HepG2 (cell line): ENCODE data around the gene MTMR3. TPM values are rescaled to one million over a fixed set of nuclear protein-coding genes. Genes with fewer than 3 reads are reported as not detected.

Experiments used
- ISX ChIP-seq: sonication (generic); formaldehyde crosslinking; conservative IDR thresholded peaks from 2 replicates; pipeline ENCODE4 v1.5.0; 2020; ENCODE audit warnings: missing genetic modification reagents
- MAFG ChIP-seq: sonication (generic); formaldehyde crosslinking; IDR thresholded peaks from 2 replicates; pipeline ENCODE4 v1.5.1; 2020; ENCODE audit warnings: mild to moderate bottlenecking, missing genetic modification reagents
- NR0B2 ChIP-seq: sonication (generic); formaldehyde crosslinking; IDR thresholded peaks from 2 replicates; pipeline ENCODE4 v1.4.0; 2020; ENCODE audit warnings: mild to moderate bottlenecking, missing genetic modification reagents
- PAX8 ChIP-seq: sonication (generic); formaldehyde crosslinking; IDR thresholded peaks from 2 replicates; pipeline ENCODE4 v1.8.0; 2022; ENCODE audit warnings: mild to moderate bottlenecking, missing genetic modification reagents, borderline replicate concordance
- PHF8 ChIP-seq: sonication (generic); formaldehyde crosslinking; IDR thresholded peaks from 2 replicates; pipeline ENCODE4 v1.5.0; 2020; ENCODE audit warnings: missing genetic modification reagents
- RAD51 ChIP-seq: fragments of 450-650 bp; IDR thresholded peaks from 2 replicates; pipeline ENCODE4 v1.6.1; 2016; ENCODE audit warnings: borderline replicate concordance
- RFXAP ChIP-seq: sonication (generic); formaldehyde crosslinking; IDR thresholded peaks from 2 replicates; pipeline ENCODE4 v1.4.0; 2020; ENCODE audit warnings: missing genetic modification reagents, borderline replicate concordance
- SALL1 ChIP-seq: sonication (generic); formaldehyde crosslinking; IDR thresholded peaks from 2 replicates; pipeline ENCODE4 v1.8.0; 2022; ENCODE audit warnings: mild to moderate bottlenecking, missing genetic modification reagents
- ZNF18 ChIP-seq: sonication (generic); formaldehyde crosslinking; IDR thresholded peaks from 2 replicates; pipeline ENCODE4 v1.8.0; 2022; ENCODE audit warnings: mild to moderate bottlenecking, missing genetic modification reagents; ENCODE audit not compliant: insufficient replicate concordance
- ZNF549 ChIP-seq: sonication (generic); formaldehyde crosslinking; IDR thresholded peaks from 2 replicates; pipeline ENCODE4 v1.5.0; 2020; ENCODE audit warnings: missing genetic modification reagents
- ZNF550 ChIP-seq: sonication (generic); formaldehyde crosslinking; IDR thresholded peaks from 2 replicates; pipeline ENCODE4 v1.4.0; 2020; ENCODE audit warnings: mild to moderate bottlenecking, missing genetic modification reagents, borderline replicate concordance
- ZNF7 ChIP-seq: IDR thresholded peaks from 2 replicates; pipeline ENCODE4 v1.6.1; 2016; ENCODE audit warnings: missing biosample characterization, missing genetic modification reagents
- ZNF816 ChIP-seq: sonication (generic); formaldehyde crosslinking; IDR thresholded peaks from 2 replicates; pipeline ENCODE4 v1.8.0; 2022; ENCODE audit warnings: missing genetic modification reagents, mild to moderate bottlenecking, borderline replicate concordance
- polyA plus RNA-seq, 8 experiments: library from polyadenylated mRNA; depleted of rRNA in 3 of 8; stranded (reverse) in 7 of 8; unstranded in 1 of 8; fragments of >200 nt; fragmentation: Illumina TruSeq in 4 of 8; extraction: Trizol in 4 of 8; gene quantifications; 2 replicates each; pipeline versions ENCODE4 v1.2.1 to v1.2.3, GENCODE V29; 2011 to 2016; ENCODE audit warnings: low read depth in 4 of 8, missing spikeins in 1 of 8, mixed read lengths in 1 of 8; ENCODE audit not compliant: insufficient read depth in 1 of 8
- total RNA-seq, 5 experiments: library from RNA; depleted of rRNA; stranded (reverse); fragments of >200 nt; fragmentation: Illumina TruSeq; extraction: Trizol; gene quantifications; 2 replicates each; pipeline ENCODE4 v1.2.3, GENCODE V29; 2016; ENCODE audit warnings: low read depth in 1 of 5
- TF ChIP-seq, protein P1 (sequence below): sonication (generic); formaldehyde crosslinking; IDR thresholded peaks from 2 replicates; pipeline ENCODE4 v1.4.0; 2020; ENCODE audit warnings: missing genetic modification reagents
- TF ChIP-seq, protein P2 (sequence below): sonication (generic); formaldehyde crosslinking; IDR thresholded peaks from 2 replicates; pipeline ENCODE4 v1.8.1; 2022; ENCODE audit warnings: low read depth, mild to moderate bottlenecking, missing genetic modification reagents
- TF ChIP-seq, protein P3 (sequence below): sonication (generic); formaldehyde crosslinking; IDR thresholded peaks from 2 replicates; pipeline ENCODE4 v1.9.0; 2021; ENCODE audit warnings: missing genetic modification reagents, borderline replicate concordance

The MTMR3 gene
- total and polyA plus RNA-seq, 2 of the 13 experiments (the other 11 are each of a cell fraction or from before 2014, with no cell fraction given), result 12.6 to 24.8 TPM

DNA sequence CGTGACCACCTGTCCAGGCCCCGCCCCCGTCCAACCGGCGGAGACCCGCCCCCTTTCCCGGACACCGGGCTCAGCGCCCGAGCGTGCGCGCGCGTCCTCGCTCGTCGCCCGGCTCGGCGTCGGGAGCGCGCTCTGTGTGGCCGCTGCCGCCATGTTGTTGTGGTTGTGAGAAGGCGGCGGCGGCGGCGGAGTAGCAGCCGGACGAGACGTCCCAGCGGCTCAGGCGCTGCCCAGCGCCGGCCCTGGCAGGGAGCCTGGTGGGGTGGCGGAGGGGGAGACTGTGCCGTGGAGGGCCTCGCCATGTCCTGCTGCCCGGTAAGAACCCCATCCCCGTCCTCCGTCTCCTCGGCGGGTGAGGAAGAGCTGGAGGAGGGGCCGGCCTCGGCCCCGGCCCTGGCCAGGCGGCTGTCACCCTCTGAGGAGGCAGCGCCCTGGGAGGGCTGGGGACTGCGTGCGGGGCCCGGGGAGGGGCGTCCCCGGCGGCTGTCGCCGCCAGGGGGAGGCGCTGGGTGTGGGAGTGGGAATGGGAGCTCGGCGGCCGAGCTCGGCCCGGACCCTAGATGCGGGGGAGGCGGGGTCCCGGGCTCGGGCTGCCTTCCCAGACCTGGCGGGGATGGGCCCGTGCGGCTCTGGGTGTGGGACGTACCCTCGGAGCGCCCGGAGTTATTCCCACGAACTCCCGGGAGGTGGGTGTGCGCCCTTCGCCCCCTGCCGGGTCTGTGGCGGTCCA is at the start of gene MTMR3 (continued):
- no peak for TF ChIP-seq ZNF18
- TF ChIP-seq, protein P1, sequence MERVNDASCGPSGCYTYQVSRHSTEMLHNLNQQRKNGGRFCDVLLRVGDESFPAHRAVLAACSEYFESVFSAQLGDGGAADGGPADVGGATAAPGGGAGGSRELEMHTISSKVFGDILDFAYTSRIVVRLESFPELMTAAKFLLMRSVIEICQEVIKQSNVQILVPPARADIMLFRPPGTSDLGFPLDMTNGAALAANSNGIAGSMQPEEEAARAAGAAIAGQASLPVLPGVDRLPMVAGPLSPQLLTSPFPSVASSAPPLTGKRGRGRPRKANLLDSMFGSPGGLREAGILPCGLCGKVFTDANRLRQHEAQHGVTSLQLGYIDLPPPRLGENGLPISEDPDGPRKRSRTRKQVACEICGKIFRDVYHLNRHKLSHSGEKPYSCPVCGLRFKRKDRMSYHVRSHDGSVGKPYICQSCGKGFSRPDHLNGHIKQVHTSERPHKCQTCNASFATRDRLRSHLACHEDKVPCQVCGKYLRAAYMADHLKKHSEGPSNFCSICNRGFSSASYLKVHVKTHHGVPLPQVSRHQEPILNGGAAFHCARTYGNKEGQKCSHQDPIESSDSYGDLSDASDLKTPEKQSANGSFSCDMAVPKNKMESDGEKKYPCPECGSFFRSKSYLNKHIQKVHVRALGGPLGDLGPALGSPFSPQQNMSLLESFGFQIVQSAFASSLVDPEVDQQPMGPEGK, result peak; percentile 45; the same call in 1 of the 2 replicates
- no peak for TF ChIP-seq ZNF7 (CRISPR knock-in tag)
- TF ChIP-seq MAFG (CRISPR knock-in tag), result no peak
- no peak for TF ChIP-seq ZNF549
- peak; percentile 28; the same call in 1 of the 2 replicates for TF ChIP-seq SALL1 (CRISPR knock-in tag)
- TF ChIP-seq, protein P2, sequence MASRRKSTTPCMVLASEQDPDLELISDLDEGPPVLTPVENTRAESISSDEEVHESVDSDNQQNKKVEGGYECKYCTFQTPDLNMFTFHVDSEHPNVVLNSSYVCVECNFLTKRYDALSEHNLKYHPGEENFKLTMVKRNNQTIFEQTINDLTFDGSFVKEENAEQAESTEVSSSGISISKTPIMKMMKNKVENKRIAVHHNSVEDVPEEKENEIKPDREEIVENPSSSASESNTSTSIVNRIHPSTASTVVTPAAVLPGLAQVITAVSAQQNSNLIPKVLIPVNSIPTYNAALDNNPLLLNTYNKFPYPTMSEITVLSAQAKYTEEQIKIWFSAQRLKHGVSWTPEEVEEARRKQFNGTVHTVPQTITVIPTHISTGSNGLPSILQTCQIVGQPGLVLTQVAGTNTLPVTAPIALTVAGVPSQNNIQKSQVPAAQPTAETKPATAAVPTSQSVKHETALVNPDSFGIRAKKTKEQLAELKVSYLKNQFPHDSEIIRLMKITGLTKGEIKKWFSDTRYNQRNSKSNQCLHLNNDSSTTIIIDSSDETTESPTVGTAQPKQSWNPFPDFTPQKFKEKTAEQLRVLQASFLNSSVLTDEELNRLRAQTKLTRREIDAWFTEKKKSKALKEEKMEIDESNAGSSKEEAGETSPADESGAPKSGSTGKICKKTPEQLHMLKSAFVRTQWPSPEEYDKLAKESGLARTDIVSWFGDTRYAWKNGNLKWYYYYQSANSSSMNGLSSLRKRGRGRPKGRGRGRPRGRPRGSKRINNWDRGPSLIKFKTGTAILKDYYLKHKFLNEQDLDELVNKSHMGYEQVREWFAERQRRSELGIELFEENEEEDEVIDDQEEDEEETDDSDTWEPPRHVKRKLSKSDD, result no peak
- 0 out of 2 replicates have a peak, but pooled peaks have one; percentile 21 for TF ChIP-seq ISX (CRISPR knock-in tag)
- TF ChIP-seq PAX8 (CRISPR knock-in tag), result no peak
- 0 out of 2 replicates have a peak, but pooled peaks have one; percentile 42 for TF ChIP-seq RFXAP
- TF ChIP-seq, protein P3, sequence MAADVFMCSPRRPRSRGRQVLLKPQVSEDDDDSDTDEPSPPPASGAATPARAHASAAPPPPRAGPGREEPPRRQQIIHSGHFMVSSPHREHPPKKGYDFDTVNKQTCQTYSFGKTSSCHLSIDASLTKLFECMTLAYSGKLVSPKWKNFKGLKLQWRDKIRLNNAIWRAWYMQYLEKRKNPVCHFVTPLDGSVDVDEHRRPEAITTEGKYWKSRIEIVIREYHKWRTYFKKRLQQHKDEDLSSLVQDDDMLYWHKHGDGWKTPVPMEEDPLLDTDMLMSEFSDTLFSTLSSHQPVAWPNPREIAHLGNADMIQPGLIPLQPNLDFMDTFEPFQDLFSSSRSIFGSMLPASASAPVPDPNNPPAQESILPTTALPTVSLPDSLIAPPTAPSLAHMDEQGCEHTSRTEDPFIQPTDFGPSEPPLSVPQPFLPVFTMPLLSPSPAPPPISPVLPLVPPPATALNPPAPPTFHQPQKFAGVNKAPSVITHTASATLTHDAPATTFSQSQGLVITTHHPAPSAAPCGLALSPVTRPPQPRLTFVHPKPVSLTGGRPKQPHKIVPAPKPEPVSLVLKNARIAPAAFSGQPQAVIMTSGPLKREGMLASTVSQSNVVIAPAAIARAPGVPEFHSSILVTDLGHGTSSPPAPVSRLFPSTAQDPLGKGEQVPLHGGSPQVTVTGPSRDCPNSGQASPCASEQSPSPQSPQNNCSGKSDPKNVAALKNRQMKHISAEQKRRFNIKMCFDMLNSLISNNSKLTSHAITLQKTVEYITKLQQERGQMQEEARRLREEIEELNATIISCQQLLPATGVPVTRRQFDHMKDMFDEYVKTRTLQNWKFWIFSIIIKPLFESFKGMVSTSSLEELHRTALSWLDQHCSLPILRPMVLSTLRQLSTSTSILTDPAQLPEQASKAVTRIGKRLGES, result no peak
- no peak for TF ChIP-seq ZNF816 (CRISPR knock-in tag)
- no peak for TF ChIP-seq ZNF550 (CRISPR knock-in tag)
- TF ChIP-seq NR0B2 (CRISPR knock-in tag), result no peak
- TF ChIP-seq RAD51, result no peak
- peak; percentile 89 for TF ChIP-seq PHF8 (CRISPR knock-in tag)
